Measurements from ENCODE around the gene LRRC56.
A peak's percentile ranks its signal among the peaks of the same experiment; 100 is the strongest.

LRRC56 gene

GRCh38 chr11:537622-538430 lies 499 bp downstream of the LRRC56 start:
- no peak for DNase-seq (ENCODE audit: extremely low read depth in 1 of 2, low read depth in 1 of 2)

- no peak for DNase-seq (ENCODE audit: extremely low read depth in 1 of 2, low read depth in 1 of 2)
These were observed 1.2 kb downstream of the LRRC56 start for GRCh38 chr11:538431-539051.

- DNase-seq (ENCODE audit: extremely low read depth in 1 of 2, low read depth in 1 of 2): no peak
These were observed 2.7 kb downstream of the LRRC56 start for GRCh38 chr11:539971-540481.

- DNase-seq (ENCODE audit: extremely low read depth in 1 of 2, low read depth in 1 of 2): no peak
These were observed 3.5 kb downstream of the LRRC56 start for GRCh38 chr11:540583-541432.

- no peak for DNase-seq (ENCODE audit: extremely low read depth in 1 of 2, low read depth in 1 of 2)
These were observed 4.1 kb downstream of the LRRC56 start for GRCh38 chr11:541433-541885.

- DNase-seq (ENCODE audit: extremely low read depth in 1 of 2, low read depth in 1 of 2): no peak
These were observed 7.5 kb downstream of the LRRC56 start for GRCh38 chr11:544817-545166.

GRCh38 chr11:545171-545570 lies 7.8 kb downstream of the LRRC56 start:
- no peak for DNase-seq (ENCODE audit: extremely low read depth in 1 of 2, low read depth in 1 of 2)

GRCh38 chr11:548700-549603 lies 11.6 kb downstream of the LRRC56 start:
- DNase-seq (ENCODE audit: extremely low read depth in 1 of 2, low read depth in 1 of 2): no peak

GRCh38 chr11:550021-550745 lies 12.9 kb downstream of the LRRC56 start:
- DNase-seq (ENCODE audit: extremely low read depth in 1 of 2, low read depth in 1 of 2): no peak

- DNase-seq (ENCODE audit: extremely low read depth in 1 of 2, low read depth in 1 of 2): no peak
These were observed 13.4 kb downstream of the LRRC56 start for GRCh38 chr11:550746-551085.

GRCh38 chr11:551131-551530 lies 13.8 kb downstream of the LRRC56 start:
- DNase-seq (ENCODE audit: extremely low read depth in 1 of 2, low read depth in 1 of 2): no peak

GRCh38 chr11:551596-551995 lies 14.3 kb downstream of the LRRC56 start:
- DNase-seq (ENCODE audit: extremely low read depth in 1 of 2, low read depth in 1 of 2): no peak

- no peak for DNase-seq (ENCODE audit: extremely low read depth in 1 of 2, low read depth in 1 of 2)
These were observed 16.0 kb downstream of the LRRC56 start for GRCh38 chr11:553083-553987.

GRCh38 chr11:553988-554340 lies 16.6 kb downstream of the LRRC56 start:
- no peak for DNase-seq (ENCODE audit: extremely low read depth in 1 of 2, low read depth in 1 of 2)

- DNase-seq (ENCODE audit: extremely low read depth in 1 of 2, low read depth in 1 of 2): peak; percentile 58 to 70
These were observed 17.3 kb downstream of the LRRC56 start for GRCh38 chr11:554428-555226.

- no peak for DNase-seq (ENCODE audit: extremely low read depth in 1 of 2, low read depth in 1 of 2)
These were observed 18.0 kb downstream of the LRRC56 start for GRCh38 chr11:555227-555779.

- no peak for DNase-seq (ENCODE audit: extremely low read depth in 1 of 2, low read depth in 1 of 2)
These were observed 18.7 kb downstream of the LRRC56 start for GRCh38 chr11:555780-556661.
